HUES6 (cell line): ENCODE results near the gene IFITM1.
"Not testable (repeated sequence)": the region's sequence is repeated elsewhere in the genome, so short reads cannot be mapped to it uniquely, and the experiment has no call there.

ENCODE experiments used
- H3K27ac ChIP-seq: 2 replicates; pipeline ENCODE4 v1.7.0; 2013; ENCODE audit warnings: low read depth, mild to moderate bottlenecking, low read length, inconsistent platforms
- H3K27me3 ChIP-seq: 2 replicates; pipeline ENCODE4 v1.6.1; 2013; ENCODE audit warnings: low read length; ENCODE audit not compliant: control insufficient read depth, insufficient read depth
- H3K36me3 ChIP-seq: 2 replicates; pipeline ENCODE4 v1.6.1; 2013; ENCODE audit warnings: low read length; ENCODE audit not compliant: control insufficient read depth, insufficient read depth
- H3K4me1 ChIP-seq: 2 replicates; pipeline ENCODE4 v1.6.1; 2013; ENCODE audit warnings: low read length; ENCODE audit not compliant: control insufficient read depth, insufficient read depth
- H3K4me3 ChIP-seq: 2 replicates; pipeline ENCODE4 v1.5.1; 2013; ENCODE audit warnings: low read depth, low read length
- H3K9ac ChIP-seq: one replicate; pipeline ENCODE4 v1.6.1; 2013; ENCODE audit warnings: mild to moderate bottlenecking, low read length
- H3K9me3 ChIP-seq: 2 replicates; pipeline ENCODE4 v1.6.1; 2013; ENCODE audit warnings: low read depth, low read length; ENCODE audit not compliant: control insufficient read depth, insufficient read depth

Gene IFITM1

GRCh38 chr11:358129-358800 is 44.4 kb downstream of the IFITM1 start:
- Histone ChIP-seq H3K4me1 (peaks cover 15% of the 10 kb centered on the region), H3K4me3 (no peak overlapping the region), H3K27ac (no peak overlapping the region), H3K36me3 (no peaks in the 10 kb centered on the region), H3K27me3 (no peaks in the 10 kb centered on the region), H3K9ac (no peak overlapping the region), H3K9me3 (peaks cover 22% of the 10 kb centered on the region)

DNA sequence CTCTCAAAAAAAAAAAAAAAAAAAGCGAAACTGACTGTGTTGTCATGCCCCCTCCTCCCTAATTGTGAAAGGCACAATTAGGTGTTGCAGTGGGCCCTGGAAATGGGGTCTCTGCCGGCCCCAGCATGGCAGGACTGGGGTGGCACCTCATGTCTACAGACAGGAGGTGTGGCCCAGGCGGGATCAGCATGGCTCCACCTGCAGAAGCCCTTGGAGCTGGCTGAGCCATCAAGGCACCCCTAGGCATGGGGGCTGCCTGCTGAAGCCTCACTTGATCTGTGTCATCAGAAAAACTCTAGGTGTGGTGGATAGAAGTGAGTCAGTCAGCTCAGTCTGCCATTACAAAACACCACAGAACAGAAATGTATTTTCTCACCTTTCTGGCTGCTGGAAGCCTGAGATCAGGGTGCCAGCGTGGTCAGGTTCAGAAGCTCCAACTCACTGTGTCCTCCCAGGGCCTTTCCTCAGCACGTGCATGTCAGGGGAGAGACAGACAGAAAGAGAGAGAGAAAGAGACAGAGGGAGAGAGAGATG is 45.4 kb downstream of the IFITM1 start:
- H3K36me3 ChIP-seq, result no peaks in the 10 kb centered on the region
- H3K4me1 ChIP-seq, result peaks cover 11% of the 10 kb centered on the region
- H3K4me3 ChIP-seq, result no peak overlapping the region
- no peak overlapping the region for H3K27ac ChIP-seq
- no peaks in the 10 kb centered on the region for H3K27me3 ChIP-seq
- H3K9ac ChIP-seq, result no peak overlapping the region
- peaks cover 22% of the 10 kb centered on the region for H3K9me3 ChIP-seq

DNA sequence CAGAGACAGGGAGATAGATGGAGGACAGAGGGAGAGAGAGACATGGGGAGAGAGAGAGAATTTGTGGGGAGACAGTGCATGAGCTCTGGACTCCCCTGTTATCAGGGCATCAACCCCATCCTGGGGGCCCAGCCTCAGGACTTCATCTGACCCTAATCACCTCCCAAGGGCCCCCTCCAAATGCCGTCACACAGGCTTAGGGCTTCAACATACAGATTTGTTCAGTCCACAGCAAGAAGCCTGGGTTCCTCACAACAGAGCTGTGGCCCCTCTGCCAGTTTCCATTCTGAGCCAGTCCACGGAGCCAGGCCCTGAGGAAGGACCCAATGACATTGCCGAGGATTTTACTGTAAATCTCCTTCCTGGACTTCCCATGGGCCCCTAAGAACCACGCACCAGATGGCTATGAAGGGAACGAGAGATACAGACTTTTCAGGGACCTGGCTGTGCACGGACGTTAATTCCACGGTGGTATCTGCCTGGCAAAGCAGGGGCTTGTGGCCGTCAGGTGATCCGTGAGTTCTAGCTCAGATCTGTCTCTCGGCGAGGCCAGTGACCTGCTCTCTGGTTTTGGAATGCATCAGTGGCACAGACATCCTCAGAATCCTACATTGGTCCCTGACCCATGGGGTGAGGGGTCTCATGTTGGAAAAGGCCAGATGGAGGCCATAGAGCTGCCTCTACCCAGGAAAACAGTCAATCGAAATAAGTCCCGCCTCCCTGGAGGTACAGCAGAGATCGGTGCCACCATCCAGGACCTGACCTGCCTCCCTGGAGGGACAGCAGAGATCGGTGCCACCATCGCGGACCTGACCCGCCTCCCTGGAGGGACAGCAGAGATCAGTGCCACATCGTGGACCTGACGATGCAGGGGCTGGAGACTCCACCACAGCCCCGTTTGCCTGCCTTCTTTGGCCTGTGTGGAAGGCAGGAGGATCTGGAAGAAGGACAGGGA is 46.8 kb downstream of the IFITM1 start:
- Histone ChIP-seq H3K9ac (no peak overlapping the region), H3K36me3 (no peaks in the 10 kb centered on the region), H3K4me3 (no peak overlapping the region), H3K9me3 (peaks cover 22% of the 10 kb centered on the region), H3K27ac (no peak overlapping the region), H3K27me3 (no peaks in the 10 kb centered on the region), H3K4me1 (peaks cover 5% of the 10 kb centered on the region)

DNA sequence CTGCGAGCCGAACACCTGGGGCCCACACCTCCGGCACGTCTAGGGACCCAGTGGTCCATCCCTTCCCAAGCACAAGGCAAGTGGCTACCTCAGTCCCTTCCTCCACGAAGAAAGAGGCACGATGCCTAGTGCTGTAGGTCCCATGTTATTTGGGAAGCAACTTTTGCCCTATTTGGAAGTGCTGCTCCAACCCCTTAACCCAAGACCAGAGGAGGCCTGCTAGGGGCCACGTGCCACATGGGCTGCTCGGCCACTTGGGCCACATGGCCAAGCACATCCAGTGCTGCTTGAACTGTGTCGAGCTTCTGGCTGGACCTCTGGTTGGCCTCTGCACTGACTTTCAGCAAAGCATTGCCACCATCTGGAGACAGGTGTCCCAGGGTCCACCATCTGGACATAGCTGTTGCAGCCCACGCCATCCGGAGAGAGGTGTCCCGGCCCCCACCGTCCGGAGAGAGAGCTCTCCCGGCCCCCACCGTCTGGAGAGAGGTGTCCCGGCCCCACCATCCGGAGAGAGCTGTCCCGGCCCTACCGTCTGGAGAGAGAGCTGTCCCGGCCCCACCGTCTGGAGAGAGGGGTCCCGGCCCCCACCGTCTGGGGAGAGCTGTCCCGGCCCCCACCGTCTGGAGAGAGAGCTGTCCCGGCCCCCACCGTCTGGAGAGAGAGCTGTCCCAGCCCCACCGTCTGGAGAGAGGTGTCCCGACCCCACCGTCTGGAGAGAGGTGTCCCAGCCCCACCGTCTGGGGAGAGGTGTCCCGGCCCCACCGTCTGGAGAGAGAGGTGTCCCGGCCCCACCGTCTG is 49.0 kb downstream of the IFITM1 start:
- no peak overlapping the region for H3K27ac ChIP-seq
- no peak overlapping the region for H3K9ac ChIP-seq
- H3K9me3 ChIP-seq, result peaks cover 11% of the 10 kb centered on the region
- H3K4me3 ChIP-seq, result no peak overlapping the region
- no peaks in the 10 kb centered on the region for H3K36me3 ChIP-seq
- H3K4me1 ChIP-seq, result peaks cover 4% of the 10 kb centered on the region; the same call in 1 of the 2 replicates
- peaks cover 2% of the 10 kb centered on the region; the same call in 1 of the 2 replicates for H3K27me3 ChIP-seq

GRCh38 chr11:363443-363805 is 49.6 kb downstream of the IFITM1 start:
- H3K27ac ChIP-seq, H3K36me3 ChIP-seq, H3K4me1 ChIP-seq, H3K9ac ChIP-seq, H3K27me3 ChIP-seq, H3K4me3 ChIP-seq: not testable (repeated sequence)
- peaks cover 11% of the 10 kb centered on the region for H3K9me3 ChIP-seq

- no peak overlapping the region for H3K4me3 ChIP-seq
- H3K9ac ChIP-seq, result no peak overlapping the region
Measured at GRCh38 chr11:363948-364761, 50.3 kb downstream of the IFITM1 start.

More at GRCh38 chr11:363948-364761, 50.3 kb downstream of the IFITM1 start:
- Histone ChIP-seq H3K27me3 (peaks cover 2% of the 10 kb centered on the region; the same call in 1 of the 2 replicates), H3K27ac (no peak overlapping the region), H3K36me3 (no peaks in the 10 kb centered on the region), H3K4me1 (peaks cover 13% of the 10 kb centered on the region; the same call in 1 of the 2 replicates), H3K9me3 (peaks cover 11% of the 10 kb centered on the region)
